Choroid plexus epithelial cell (primary cell): ENCODE results near the gene GSAP.
"Not testable (repeated sequence)": the region's sequence is repeated elsewhere in the genome, so short reads cannot be mapped to it uniquely, and the experiment has no call there.

Source experiments
- DNase-seq: peaks from one replicate; pipeline ENCODE4 v3.0.0-alpha.2; 2010; ENCODE audit warnings: low read depth
- H3K4me3 ChIP-seq: 2 replicates; pipeline ENCODE4 v1.5.1; 2011; ENCODE audit warnings: low read depth, mild to moderate bottlenecking, control low read depth, low read length, moderate library complexity
- TF ChIP-seq, protein P1 (sequence below): conservative IDR thresholded peaks from 2 replicates; pipeline ENCODE4 v1.5.1; 2011; ENCODE audit warnings: low read depth, mild to moderate bottlenecking, control low read depth, inconsistent platforms, low read length, moderate library complexity

The GSAP gene, protein sequence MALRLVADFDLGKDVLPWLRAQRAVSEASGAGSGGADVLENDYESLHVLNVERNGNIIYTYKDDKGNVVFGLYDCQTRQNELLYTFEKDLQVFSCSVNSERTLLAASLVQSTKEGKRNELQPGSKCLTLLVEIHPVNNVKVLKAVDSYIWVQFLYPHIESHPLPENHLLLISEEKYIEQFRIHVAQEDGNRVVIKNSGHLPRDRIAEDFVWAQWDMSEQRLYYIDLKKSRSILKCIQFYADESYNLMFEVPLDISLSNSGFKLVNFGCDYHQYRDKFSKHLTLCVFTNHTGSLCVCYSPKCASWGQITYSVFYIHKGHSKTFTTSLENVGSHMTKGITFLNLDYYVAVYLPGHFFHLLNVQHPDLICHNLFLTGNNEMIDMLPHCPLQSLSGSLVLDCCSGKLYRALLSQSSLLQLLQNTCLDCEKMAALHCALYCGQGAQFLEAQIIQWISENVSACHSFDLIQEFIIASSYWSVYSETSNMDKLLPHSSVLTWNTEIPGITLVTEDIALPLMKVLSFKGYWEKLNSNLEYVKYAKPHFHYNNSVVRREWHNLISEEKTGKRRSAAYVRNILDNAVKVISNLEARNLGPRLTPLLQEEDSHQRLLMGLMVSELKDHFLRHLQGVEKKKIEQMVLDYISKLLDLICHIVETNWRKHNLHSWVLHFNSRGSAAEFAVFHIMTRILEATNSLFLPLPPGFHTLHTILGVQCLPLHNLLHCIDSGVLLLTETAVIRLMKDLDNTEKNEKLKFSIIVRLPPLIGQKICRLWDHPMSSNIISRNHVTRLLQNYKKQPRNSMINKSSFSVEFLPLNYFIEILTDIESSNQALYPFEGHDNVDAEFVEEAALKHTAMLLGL

DNA sequence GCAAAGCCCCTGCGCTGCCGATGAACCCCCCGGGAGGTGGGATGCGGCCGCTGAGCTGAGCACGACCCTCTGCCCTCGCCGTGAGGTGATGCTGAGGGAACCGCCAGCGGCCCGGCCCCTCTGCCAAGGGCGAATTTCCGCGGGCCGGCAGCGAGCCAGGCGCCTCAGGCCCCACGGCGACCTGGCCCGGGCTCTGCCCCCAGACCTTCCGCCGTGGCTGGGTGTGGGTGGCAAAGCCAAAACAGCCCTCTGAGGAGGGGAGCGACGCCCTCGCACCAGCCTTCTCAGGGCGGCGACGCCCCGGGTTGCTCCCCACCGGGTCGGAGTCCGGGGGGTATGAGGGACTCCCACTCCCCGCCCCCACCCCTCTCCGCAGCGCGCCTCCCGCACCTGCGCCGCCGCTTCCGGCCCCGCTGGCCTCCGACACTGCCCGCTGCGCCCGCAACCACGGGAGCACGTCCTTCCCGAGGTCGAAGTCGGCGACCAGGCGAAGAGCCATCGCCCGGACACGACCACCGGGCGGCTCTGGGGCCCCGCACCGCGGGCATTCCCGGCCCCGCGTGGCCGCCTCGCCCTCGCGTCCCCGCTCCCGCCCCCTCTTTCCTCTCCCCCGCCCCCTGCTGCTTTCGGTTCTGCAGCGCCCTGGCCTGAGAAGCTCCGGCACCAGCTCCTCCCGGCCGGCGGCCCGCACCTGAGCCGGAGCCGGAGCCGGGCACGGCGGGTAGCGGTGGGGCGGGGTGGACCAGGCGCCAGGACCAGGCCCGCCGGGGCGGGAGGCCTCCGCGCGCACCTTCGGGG lies at the start of gene GSAP:
GSAP (minus strand) TSS at position 527 of the 798 bp plus-strand sequence; CDS start at position 499, 28 bp downstream.
- peak within 1 kb of the TSS; percentile 68 for H3K4me3 ChIP-seq
- TF ChIP-seq, protein P1, sequence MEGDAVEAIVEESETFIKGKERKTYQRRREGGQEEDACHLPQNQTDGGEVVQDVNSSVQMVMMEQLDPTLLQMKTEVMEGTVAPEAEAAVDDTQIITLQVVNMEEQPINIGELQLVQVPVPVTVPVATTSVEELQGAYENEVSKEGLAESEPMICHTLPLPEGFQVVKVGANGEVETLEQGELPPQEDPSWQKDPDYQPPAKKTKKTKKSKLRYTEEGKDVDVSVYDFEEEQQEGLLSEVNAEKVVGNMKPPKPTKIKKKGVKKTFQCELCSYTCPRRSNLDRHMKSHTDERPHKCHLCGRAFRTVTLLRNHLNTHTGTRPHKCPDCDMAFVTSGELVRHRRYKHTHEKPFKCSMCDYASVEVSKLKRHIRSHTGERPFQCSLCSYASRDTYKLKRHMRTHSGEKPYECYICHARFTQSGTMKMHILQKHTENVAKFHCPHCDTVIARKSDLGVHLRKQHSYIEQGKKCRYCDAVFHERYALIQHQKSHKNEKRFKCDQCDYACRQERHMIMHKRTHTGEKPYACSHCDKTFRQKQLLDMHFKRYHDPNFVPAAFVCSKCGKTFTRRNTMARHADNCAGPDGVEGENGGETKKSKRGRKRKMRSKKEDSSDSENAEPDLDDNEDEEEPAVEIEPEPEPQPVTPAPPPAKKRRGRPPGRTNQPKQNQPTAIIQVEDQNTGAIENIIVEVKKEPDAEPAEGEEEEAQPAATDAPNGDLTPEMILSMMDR = no peak
- DNase-seq = no peak

DNA sequence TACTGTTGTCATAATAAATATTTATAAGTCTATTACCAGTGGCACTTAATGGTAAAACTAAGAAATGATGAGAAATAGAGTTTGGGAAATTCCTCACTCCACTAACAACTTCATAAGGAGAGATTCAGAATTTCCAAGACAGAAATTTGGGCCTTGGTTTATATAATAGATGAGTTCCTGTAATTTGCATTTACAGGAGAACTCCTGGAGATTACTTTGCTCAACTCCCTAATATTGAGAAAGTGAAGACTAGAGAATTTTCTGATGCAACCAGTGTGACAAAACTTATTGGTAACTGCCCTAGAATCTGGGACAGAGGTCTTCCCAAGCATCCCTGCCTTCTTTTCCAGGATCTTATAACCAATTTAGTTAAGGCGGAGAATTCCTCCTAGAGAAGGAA lies 49.1 kb upstream of the GSAP start:
- H3K4me3 ChIP-seq = no peak overlapping the region
- DNase-seq = no peak
- TF ChIP-seq, protein P1 = no peak

DNA sequence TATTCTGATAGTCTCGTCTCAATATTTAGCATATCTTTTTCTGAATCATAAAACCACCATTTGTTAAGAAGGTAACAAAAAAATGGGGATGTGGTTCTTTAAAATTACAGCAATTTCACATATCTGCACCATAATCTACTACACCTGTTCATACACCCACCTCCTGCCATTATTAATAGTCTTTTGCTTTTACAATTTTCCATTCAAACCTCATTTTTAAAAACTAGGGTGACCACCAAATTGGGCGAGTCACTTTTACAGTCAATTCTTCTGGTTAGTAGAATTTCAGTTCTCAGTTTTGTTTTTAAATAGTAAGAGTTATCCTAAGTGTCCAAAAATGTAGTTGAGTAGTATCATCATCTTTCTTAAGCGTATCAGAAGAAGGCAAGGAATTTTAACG lies 48.4 kb upstream of the GSAP start:
- H3K4me3 ChIP-seq = no peak overlapping the region
- DNase-seq = no peak
- TF ChIP-seq, protein P1 = no peak

DNA sequence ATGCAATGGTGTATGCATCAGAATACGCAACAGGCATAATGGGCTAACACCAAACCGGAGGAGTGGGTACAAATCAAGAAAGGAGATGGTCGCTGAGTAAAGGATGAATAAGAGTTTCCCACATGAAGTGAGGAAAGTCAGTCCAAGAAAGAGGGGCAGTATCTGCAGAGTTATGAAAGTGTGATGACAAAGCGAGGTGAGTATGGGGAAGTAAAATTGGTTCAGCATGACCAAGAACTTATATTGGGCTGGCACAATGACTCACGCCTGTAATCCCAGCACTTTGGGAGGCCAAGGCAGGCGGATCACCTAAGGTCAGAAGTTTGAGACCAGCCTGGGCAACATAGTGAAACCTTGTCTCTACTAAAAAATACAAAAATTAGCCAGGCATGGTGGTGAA lies 47.5 kb upstream of the GSAP start:
- not testable (repeated sequence) for H3K4me3 ChIP-seq, DNase-seq

DNA sequence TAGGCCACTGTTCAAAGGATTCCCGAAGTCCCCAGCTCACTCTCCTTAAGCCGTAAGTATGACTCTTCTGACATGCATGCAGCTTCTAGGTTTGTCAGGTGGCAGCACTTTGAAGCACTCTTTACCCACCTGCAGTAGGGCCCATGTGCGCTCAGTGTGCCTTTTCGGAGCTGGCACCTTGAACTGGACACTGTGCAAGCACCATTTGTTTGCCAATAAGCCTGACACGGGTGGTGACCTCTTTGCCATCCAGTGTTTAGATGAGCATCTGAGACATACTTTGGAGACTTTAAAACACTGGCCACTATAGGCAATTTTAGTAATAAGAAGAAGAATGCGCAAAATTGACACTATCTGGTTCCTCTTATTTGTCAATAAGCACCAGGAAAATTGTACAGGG lies 45.7 kb upstream of the GSAP start:
- DNase-seq = no peak
- TF ChIP-seq, protein P1 = no peak
- no peak overlapping the region for H3K4me3 ChIP-seq

GRCh38 chr7:77461246-77461645 lies 45.1 kb upstream of the GSAP start:
- DNase-seq = peak; percentile 42
- TF ChIP-seq, protein P1 = no peak
- no peak overlapping the region for H3K4me3 ChIP-seq

DNA sequence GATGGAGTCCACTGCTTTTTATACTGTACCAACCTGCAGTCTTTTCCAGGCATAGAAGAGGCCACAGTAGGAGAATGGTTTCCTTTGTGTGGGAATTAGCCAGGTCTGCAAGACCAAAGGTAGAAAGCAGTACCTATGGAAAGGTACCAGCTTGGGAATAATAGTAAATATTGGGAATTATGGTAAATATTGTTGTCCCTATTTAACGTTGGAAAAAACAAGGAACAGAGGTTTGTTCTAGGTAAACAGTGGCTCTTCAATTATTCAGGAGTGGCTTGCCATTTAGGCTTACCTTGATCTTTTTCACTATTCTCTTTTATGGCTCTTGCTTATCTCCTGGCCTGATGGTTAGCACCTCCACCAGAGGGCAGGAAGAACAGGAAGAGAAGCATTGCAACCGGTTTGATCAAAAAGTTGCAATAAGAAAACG lies 43.9 kb upstream of the GSAP start:
- no peak overlapping the region for H3K4me3 ChIP-seq
- TF ChIP-seq, protein P1 = peak; percentile 43
- no peak for DNase-seq
